T-cell (primary cell): ENCODE measurements around the gene CYS1. TPM values are rescaled to one million over a fixed set of nuclear protein-coding genes. Genes with fewer than 3 reads are reported as not detected.

Experiments
- ATAC-seq, 4 experiments: fragments of 200-7000 bp in 3 of 4; fragments of 150-1000 bp in 1 of 4; cut with Tn5 transposase; replicated peaks in 1 of 4; 1 replicate in 3 of 4; 2 replicates in 1 of 4; pipeline ENCODE4 v1.10.0; 2021; ENCODE audit warnings: moderate library complexity in 3 of 4, mild to moderate bottlenecking in 2 of 4, moderate number of reproducible peaks in 1 of 4
- CTCF ChIA-PET, 2 donors: fragments of 300-600 bp; sonication (Branson Sonifier 250); formaldehyde crosslinking; loops; one replicate each; lab custom pipeline; 2022; ENCODE audit warnings: antibody characterized with exemption in 2 of 2; lab: Charles Lee
- POLR2A ChIA-PET, 2 donors: fragments of 300-600 bp; sonication (Branson Sonifier 250); formaldehyde crosslinking; loops; one replicate each; lab custom pipeline; 2022; ENCODE audit warnings: antibody characterized with exemption in 2 of 2; lab: Charles Lee
- DNase-seq, 35 experiments: peaks; one replicate each; pipeline versions ENCODE4 v3.0.0 to v3.0.0-alpha.2; 2013 to 2023
- H3K27ac ChIP-seq: one replicate; pipeline ENCODE4 v1.5.1; 2013; ENCODE audit warnings: low read length
- H3K27me3 ChIP-seq, 2 experiments: replicated peaks in 1 of 2; 1 replicate in 1 of 2; 2 replicates in 1 of 2; pipeline versions ENCODE4 v1.6.1 to v1.7.0; 2013; ENCODE audit warnings: low read length in 1 of 2, mixed read lengths in 1 of 2; ENCODE audit not compliant: control insufficient read depth in 2 of 2, insufficient read depth in 2 of 2; ENCODE audit errors: extremely low read depth in 1 of 2
- H3K36me3 ChIP-seq, 2 donors: 1 replicate in 1 of 2; 2 replicates in 1 of 2; pipeline versions ENCODE4 v1.6.1 to v1.7.0; 2013; ENCODE audit warnings: low read length in 1 of 2; ENCODE audit not compliant: control insufficient read depth in 2 of 2, insufficient read depth in 1 of 2; ENCODE audit errors: extremely low read depth in 1 of 2
- H3K4me1 ChIP-seq, 2 experiments: 1 replicate in 1 of 2; 2 replicates in 1 of 2; pipeline versions ENCODE4 v1.6.1 to v1.7.0; 2013; ENCODE audit warnings: low read length in 2 of 2, mixed read lengths in 1 of 2; ENCODE audit not compliant: insufficient read depth in 2 of 2, control insufficient read depth in 1 of 2; ENCODE audit errors: extremely low read depth in 1 of 2
- H3K4me3 ChIP-seq, 2 donors: 1 replicate in 1 of 2; 2 replicates in 1 of 2; pipeline versions ENCODE4 v1.5.1 to v1.7.0; 2013; ENCODE audit warnings: mild to moderate bottlenecking in 2 of 2, low read length in 1 of 2, moderate library complexity in 1 of 2; ENCODE audit not compliant: control insufficient read depth in 1 of 2; ENCODE audit errors: extremely low read depth in 1 of 2
- H3K9me3 ChIP-seq: 2 replicates; pipeline ENCODE4 v1.7.0; 2013
- H3K27ac Mint-ChIP-seq, 2 donors: one replicate each; pipeline ENCODE4 v1.8.0; 2020 to 2021; ENCODE audit warnings: mild to moderate bottlenecking in 2 of 2, mixed read lengths in 2 of 2
- H3K27me3 Mint-ChIP-seq, 2 donors: one replicate each; pipeline ENCODE4 v1.8.0; 2021 to 2022; ENCODE audit warnings: mixed read lengths in 2 of 2
- H3K36me3 Mint-ChIP-seq: one replicate; pipeline ENCODE4 v1.8.0; 2021; ENCODE audit warnings: mixed read lengths
- H3K4me1 Mint-ChIP-seq, 3 donors: one replicate each; pipeline ENCODE4 v1.8.0; 2020 to 2022; ENCODE audit warnings: mixed read lengths in 3 of 3, mild to moderate bottlenecking in 1 of 3
- H3K4me3 Mint-ChIP-seq, 3 donors: one replicate each; pipeline ENCODE4 v1.8.0; 2020 to 2022; ENCODE audit warnings: mild to moderate bottlenecking in 3 of 3, mixed read lengths in 3 of 3, moderate library complexity in 3 of 3
- H3K9me3 Mint-ChIP-seq, 3 donors: one replicate each; pipeline ENCODE4 v1.8.0; 2020 to 2022; ENCODE audit warnings: mixed read lengths in 3 of 3
- WGBS: methylation state at CpG from one replicate; pipeline ENCODE4 v1.1.5; 2013; ENCODE audit warnings: missing lambda C conversion rate; ENCODE audit not compliant: insufficient coverage; 5-methylcytosine and 5-hydroxymethylcytosine counted together
- total RNA-seq, 35 experiments: library from RNA in 6 of 35; stranded (reverse) in 6 of 35; fragments of 120-200 nt in 1 of 35; gene quantifications; one replicate each; pipeline versions ENCODE4 v1.2.1 to v1.2.4 and lab custom pipeline; 2013 to 2026

CYS1 gene
- total RNA-seq, 5 donors from 2014 or later (not counting 1 experiment from before 2014, with no cell fraction given) = not detected

DNA sequence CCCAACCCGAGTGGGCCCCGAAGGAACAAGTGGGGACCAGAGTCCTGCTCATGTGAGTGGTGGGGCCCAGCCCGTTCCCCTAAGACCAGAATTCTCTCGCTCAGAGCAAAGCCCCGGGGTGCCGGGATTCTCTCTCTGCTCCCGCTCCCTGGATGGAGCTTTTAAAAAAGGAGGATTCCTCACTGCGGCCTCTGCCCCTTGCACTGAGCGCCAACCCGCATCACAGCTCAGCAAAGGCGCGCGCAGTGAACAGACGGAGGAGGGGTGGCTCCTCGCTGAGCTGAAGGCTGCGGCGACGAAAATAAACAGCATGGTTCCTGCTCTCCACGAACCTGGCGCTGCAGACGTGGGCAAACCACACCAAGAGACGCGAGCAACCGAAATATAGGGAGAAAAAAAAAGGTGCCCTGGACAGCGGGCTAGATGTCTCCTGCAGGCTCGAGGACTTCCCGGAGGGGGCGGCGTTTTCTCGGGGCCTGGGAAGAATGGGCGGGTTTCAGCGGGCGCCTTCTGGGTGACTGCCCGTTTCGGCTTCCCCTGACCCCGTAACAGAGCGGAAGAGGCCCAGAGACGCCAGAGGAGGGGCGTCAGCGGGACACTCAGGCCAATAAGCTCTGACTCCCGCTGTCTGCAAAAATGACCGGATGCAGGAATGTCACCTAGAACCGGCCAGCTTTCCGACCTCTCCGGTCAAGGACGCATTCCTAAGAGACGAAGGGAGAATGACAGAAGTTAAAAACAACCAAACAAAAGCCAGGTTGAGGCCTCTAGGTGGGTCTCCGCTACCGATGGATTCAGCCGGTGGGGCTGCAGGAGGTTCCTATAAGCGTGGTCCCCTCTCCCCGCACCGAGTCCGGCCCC is 37.7 kb downstream of the CYS1 start:
- peaks cover 0 to 8% of the 10 kb centered on the region in 2 donors for H3K36me3 ChIP-seq
- H3K27ac ChIP-seq = peak overlapping the region; percentile 7
- ChIA-PET CTCF (interaction anchor here (2.8 to 4.4 kb wide), 2 partner anchors 57 to 58 kb away, joined by 12 to 34 read pairs; no protein-coding TSS in a partner anchor), POLR2A (no interaction called here)
- Mint-ChIP-seq H3K4me3 (peak overlapping the region; percentile 83 to 86 (median 84)), H3K27ac (peak overlapping the region; percentile 81 to 88), H3K4me1 (peaks cover 14 to 35% (median 24%) of the 10 kb centered on the region in 3 donors), H3K9me3 (no peaks in the 10 kb centered on the region), H3K27me3 (no peaks in the 10 kb centered on the region), H3K36me3 (peaks cover 4% of the 10 kb centered on the region)
- 26% methylated on average over 43 of the region's 54 CpGs for WGBS
- peaks cover 0 to 32% of the 10 kb centered on the region in 2 experiments for H3K4me1 ChIP-seq
- H3K4me3 ChIP-seq = peak overlapping the region; percentile 45
- DNase-seq (peak in 30 of 35 experiments; percentile 9 to 63 (median 37)), ATAC-seq (peak in 1 of 4 experiments; percentile 5)
- no peaks in the 10 kb centered on the region for H3K9me3 ChIP-seq
- H3K27me3 ChIP-seq = peaks cover 0 to 13% of the 10 kb centered on the region in 2 experiments

DNA sequence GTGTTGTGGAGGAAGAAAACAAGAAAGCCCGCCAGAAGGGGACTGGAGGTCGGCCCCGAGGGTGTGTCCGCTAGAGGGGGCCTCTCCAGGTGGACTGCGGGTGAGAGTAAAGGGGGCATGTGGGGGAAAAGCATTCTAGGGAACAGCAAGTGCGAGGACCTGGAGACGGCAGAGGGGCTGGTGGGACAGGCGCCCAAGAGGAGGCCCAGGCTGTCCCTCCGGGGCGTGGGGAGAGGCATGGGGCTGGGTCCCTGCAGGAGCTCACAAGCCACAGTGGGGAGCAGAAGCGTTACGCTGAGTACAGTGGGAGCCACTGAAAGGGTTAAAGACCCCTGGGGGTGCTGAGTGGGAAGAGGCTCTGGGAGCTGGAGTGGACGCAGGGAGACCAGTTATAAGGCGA is 38.5 kb downstream of the CYS1 start:
- peaks cover 0 to 3% of the 10 kb centered on the region in 2 donors for H3K36me3 ChIP-seq
- Mint-ChIP-seq H3K27me3 (no peaks in the 10 kb centered on the region), H3K9me3 (no peaks in the 10 kb centered on the region), H3K4me3 (peak overlapping the region; percentile 83 to 86 (median 84)), H3K27ac (peak overlapping the region; percentile 7 to 67), H3K36me3 (no peaks in the 10 kb centered on the region), H3K4me1 (peaks cover 14 to 31% (median 24%) of the 10 kb centered on the region in 3 donors)
- ChIA-PET POLR2A (no interaction called here), CTCF (interaction anchor here (2.8 to 4.4 kb wide), 2 partner anchors 57 kb away, joined by 12 to 34 read pairs; no protein-coding TSS in a partner anchor)
- H3K4me3 ChIP-seq = no peak overlapping the region
- 98% methylated on average over 13 of the region's 14 CpGs for WGBS
- no peak for DNase-seq
- peaks cover 0 to 14% of the 10 kb centered on the region in 2 experiments for H3K27me3 ChIP-seq
- H3K4me1 ChIP-seq = peaks cover 0 to 32% of the 10 kb centered on the region in 2 experiments
- no peaks in the 10 kb centered on the region for H3K9me3 ChIP-seq
- no peak overlapping the region for H3K27ac ChIP-seq
- no peak for ATAC-seq

DNA sequence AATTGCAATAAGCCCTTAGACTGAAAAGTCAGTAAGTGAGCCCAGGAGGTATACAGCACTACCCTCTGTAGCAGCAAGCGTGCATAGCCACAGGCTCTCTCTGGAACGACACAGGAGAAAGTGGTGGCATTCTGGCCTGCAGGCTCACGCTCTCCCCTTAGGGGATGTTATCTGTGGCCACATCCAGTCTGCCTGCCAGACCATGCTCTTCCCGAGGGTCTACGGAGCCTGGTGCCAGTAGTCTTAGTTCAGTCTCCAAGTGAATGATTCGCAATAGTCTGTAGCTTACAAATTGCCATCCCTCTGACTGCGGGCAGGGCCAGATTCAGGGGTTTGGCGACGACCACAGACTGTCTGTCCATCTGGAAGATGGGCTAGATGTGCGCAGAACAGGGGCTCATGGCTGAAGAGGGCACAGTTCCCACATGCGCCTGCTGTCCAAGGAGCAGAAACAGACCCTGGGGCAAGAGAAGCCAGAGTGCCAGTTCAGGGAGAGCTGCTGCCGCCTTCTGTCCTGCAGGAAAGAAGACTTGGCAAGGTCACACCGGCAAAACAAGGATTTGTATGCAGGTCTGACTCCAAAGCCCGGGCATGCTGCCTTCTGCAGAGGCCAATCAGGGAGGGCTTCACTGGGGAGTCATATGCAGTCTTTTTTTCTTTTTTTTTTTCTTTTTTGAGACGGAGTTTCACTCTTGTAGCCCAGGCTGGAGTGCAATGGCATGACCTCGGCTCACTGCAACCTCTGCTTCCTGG is 40.4 kb downstream of the CYS1 start:
- Mint-ChIP-seq H3K9me3 (no peaks in the 10 kb centered on the region), H3K4me1 (peaks cover 17 to 34% (median 20%) of the 10 kb centered on the region in 3 donors), H3K27me3 (no peaks in the 10 kb centered on the region), H3K27ac (no peak overlapping the region), H3K36me3 (no peaks in the 10 kb centered on the region), H3K4me3 (no peak overlapping the region)
- no peak for ATAC-seq
- H3K4me3 ChIP-seq = no peak overlapping the region
- CTCF ChIA-PET = no interaction called here
- H3K4me1 ChIP-seq = peaks cover 0 to 40% of the 10 kb centered on the region in 2 experiments
- 97% methylated on average over 11 of the region's 16 CpGs for WGBS
- POLR2A ChIA-PET = interaction anchor here in 1 of 2 donors (0.7 kb wide), 1 partner anchor 57 kb away, joined by 4 read pairs; no protein-coding TSS in a partner anchor
- no peak overlapping the region for H3K27ac ChIP-seq
- H3K27me3 ChIP-seq = peaks cover 0 to 14% of the 10 kb centered on the region in 2 experiments
- no peak for DNase-seq
- H3K36me3 ChIP-seq = no peaks in the 10 kb centered on the region
- H3K9me3 ChIP-seq = no peaks in the 10 kb centered on the region

DNA sequence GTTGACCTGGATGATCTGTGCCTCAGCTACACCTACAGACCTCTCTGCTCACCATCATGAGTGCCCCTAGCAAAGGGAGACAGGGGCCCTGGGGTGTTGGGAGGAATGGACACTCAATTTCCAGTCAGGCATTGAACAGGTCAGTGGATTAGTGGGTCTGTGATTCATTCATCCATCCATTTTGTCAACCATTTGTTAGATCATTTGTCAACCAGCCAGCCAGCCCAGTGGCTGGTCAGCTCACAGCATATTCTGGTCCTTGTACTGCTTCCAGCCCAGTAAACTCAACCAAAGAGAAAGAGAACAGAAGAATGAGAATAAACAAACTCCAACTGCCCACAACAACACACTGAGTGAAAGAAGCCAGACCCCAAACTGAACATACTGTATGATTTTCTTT is 41.5 kb downstream of the CYS1 start:
- Histone ChIP-seq H3K27ac (no peak overlapping the region), H3K9me3 (no peaks in the 10 kb centered on the region), H3K27me3 (peaks cover 0 to 14% of the 10 kb centered on the region in 2 experiments), H3K4me1 (peaks cover 0 to 35% of the 10 kb centered on the region in 2 experiments), H3K36me3 (no peaks in the 10 kb centered on the region), H3K4me3 (no peak overlapping the region)
- peaks cover 13 to 32% (median 14%) of the 10 kb centered on the region in 3 donors for H3K4me1 Mint-ChIP-seq
- DNase-seq = no peak
- POLR2A ChIA-PET = no interaction called here
- H3K4me3 Mint-ChIP-seq = no peak overlapping the region
- no peaks in the 10 kb centered on the region for H3K36me3 Mint-ChIP-seq
- no peaks in the 10 kb centered on the region for H3K9me3 Mint-ChIP-seq
- peak overlapping the region in 1 of 2 donors; percentile 4 for H3K27ac Mint-ChIP-seq
- CTCF ChIA-PET = interaction anchor here in 1 of 2 donors (0.6 kb wide), 1 partner anchor 72 kb away, joined by 4 read pairs; no protein-coding TSS in a partner anchor
- no peak for ATAC-seq
- no peaks in the 10 kb centered on the region for H3K27me3 Mint-ChIP-seq

DNA sequence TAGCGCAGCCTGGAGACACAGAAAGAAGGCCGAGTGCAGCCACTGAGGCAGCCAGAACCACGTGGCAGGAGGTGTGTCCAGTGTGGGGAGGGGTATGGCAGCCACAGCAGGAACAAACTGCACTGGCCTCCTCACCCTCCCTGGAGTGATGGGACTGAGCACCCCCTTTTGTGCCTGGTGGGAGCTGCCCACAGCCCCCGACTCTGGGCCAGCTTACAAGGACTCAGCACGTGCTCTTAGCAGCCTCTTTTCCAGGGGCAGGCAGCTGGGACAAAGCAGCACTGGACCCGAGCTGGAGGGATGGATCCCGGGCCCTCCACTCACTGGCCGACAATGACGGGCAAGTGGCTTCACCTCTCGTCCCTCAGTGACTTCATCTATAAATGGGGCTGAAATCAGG is 42.1 kb downstream of the CYS1 start:
- Histone ChIP-seq H3K27me3 (peaks cover 0 to 14% of the 10 kb centered on the region in 2 experiments), H3K4me1 (peaks cover 0 to 33% of the 10 kb centered on the region in 2 experiments), H3K9me3 (no peaks in the 10 kb centered on the region), H3K36me3 (no peaks in the 10 kb centered on the region), H3K27ac (no peak overlapping the region), H3K4me3 (no peak overlapping the region)
- ChIA-PET POLR2A (no interaction called here), CTCF (interaction anchor here in 1 of 2 donors (0.6 kb wide), 1 partner anchor 71 kb away, joined by 4 read pairs; no protein-coding TSS in a partner anchor)
- Mint-ChIP-seq H3K9me3 (no peaks in the 10 kb centered on the region), H3K27me3 (no peaks in the 10 kb centered on the region), H3K4me1 (peaks cover 13 to 32% (median 14%) of the 10 kb centered on the region in 3 donors), H3K36me3 (no peaks in the 10 kb centered on the region), H3K4me3 (no peak overlapping the region), H3K27ac (no peak overlapping the region)
- WGBS = 70% methylated on average over 10 of the region's 10 CpGs
- DNase-seq (no peak), ATAC-seq (no peak)
